Esophagus squamous epithelium (tissue), 5 donors: Measurements from ENCODE around the gene UNC93A. TPM values are rescaled to one million over a fixed set of nuclear protein-coding genes. Genes with fewer than 3 reads are reported as not detected.
"Not testable (repeated sequence)": the region's sequence is repeated elsewhere in the genome, so short reads cannot be mapped to it uniquely, and the experiment has no call there.

Experiments used
- DNase-seq: peaks from one replicate; lab custom pipeline; 2025; lab: John Stamatoyannopoulos, UW
- H3K27ac ChIP-seq, 4 donors: fragments of 200-600 bp; sonication (generic); one replicate each; pipeline ENCODE4 v1.5.1; 2016 to 2019; ENCODE audit warnings: mild to moderate bottlenecking in 1 of 4
- H3K27me3 ChIP-seq, 4 donors: fragments of 200-600 bp; sonication (generic); 1 replicate in 3 of 4; 2 replicates in 1 of 4; pipeline versions ENCODE4 v1.5.1 to v1.6.0; 2017 to 2021; ENCODE audit warnings: antibody characterized with exemption in 1 of 4
- H3K36me3 ChIP-seq, 3 donors: fragments of 200-600 bp; sonication (generic); one replicate each; pipeline ENCODE4 v1.5.1; 2016 to 2019
- H3K4me1 ChIP-seq, 3 donors: fragments of 200-600 bp; sonication (generic); one replicate each; pipeline ENCODE4 v1.5.1; 2017 to 2019
- H3K4me3 ChIP-seq, 4 donors: fragments of 200-600 bp; sonication (generic); 1 replicate in 3 of 4; 2 replicates in 1 of 4; pipeline ENCODE4 v1.5.1; 2016 to 2019; ENCODE audit warnings: mild to moderate bottlenecking in 2 of 4, moderate library complexity in 1 of 4
- H3K9me3 ChIP-seq, 3 donors: fragments of 200-600 bp; sonication (generic); one replicate each; pipeline ENCODE4 v1.5.1; 2016 to 2019
- POLR2A ChIP-seq, 4 donors: fragments of 450-650 bp; IDR thresholded peaks; one replicate each; pipeline ENCODE4 v1.6.1; 2017; ENCODE audit warnings: antibody characterized with exemption in 4 of 4, mild to moderate bottlenecking in 4 of 4, moderate library complexity in 3 of 4
- WGBS, 2 donors: methylation state at CpG; one replicate each; pipeline ENCODE4 v1.1.5; 2018; 5-methylcytosine and 5-hydroxymethylcytosine counted together
- intact Hi-C: fragments of 100-400 bp; cut with DNase I; formaldehyde crosslinking; loops from one replicate; pipeline ENCODE4 v1.15.0; 2022
- total RNA-seq, 4 donors: library from RNA; depleted of rRNA; stranded (reverse); fragments of >200 nt; gene quantifications; one replicate each; pipeline ENCODE4 v1.1.0, GENCODE V29; 2016
- TF ChIP-seq, protein P1 (sequence below), 6 experiments: fragments of 450-650 bp in 4 of 6; fragments of 200-600 bp in 2 of 6; sonication (generic) in 2 of 6; IDR thresholded peaks; one replicate each; pipeline ENCODE4 v1.5.1; 2016 to 2019; ENCODE audit warnings: antibody characterized with exemption in 6 of 6, mild to moderate bottlenecking in 4 of 6, moderate library complexity in 4 of 6
- donor health status: DM: yes; HTN: yes; CAD: no.

UNC93A gene
- total RNA-seq, 4 donors from 2014 or later = 0.76 to 5.2 (median 0.93) TPM

DNA sequence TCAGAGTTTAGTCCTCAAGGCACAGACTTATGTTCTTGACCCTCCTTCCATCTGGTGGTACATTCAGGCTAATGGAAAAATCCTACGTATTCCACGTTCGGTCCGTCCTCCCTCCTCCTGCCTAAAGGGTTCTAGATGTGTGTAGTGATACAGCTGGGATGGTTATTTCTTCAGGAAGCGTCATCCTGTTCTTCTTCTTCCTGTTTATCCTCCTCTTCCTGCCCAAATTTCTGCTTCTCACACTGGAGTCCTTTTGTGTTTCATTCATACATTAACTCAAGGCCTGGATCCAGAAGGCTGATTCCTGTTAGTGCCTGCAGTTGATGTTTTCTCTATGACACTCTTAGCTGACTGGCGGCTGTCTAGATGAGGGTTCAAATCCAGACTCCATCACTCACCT is 16.8 kb upstream of the UNC93A start:
- DNase-seq = no peak
- Histone ChIP-seq H3K4me3 (no peak overlapping the region), H3K27ac (peak overlapping the region in 1 of 4 donors; percentile 74)

DNA sequence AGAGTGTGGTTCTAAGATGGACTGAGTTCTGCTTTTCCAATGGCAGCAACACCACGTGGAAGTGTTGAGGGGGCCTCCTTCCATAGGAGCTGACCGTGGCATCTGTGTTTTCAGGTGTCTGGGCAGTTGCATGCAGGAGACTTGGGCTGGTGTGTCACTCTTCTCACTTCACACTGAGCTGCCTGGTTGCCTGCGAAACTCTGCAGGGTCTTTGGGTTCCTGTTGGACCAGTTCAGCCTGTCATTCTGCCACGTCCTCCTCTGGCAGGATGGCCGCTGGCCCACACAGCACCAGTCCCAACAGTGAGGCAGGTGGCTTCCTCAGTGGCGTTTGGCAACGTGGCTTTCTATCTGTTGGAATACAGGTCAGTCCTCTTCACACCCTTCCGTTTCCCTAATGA is 16.1 kb upstream of the UNC93A start:
- DNase-seq = no peak
- TF ChIP-seq POLR2A (IDR thresholded peaks at IDR 0.05) = no peak
- peak overlapping the region in 2 of 4 donors; percentile 2 to 74 for H3K27ac ChIP-seq
- intact Hi-C loops = no loop called here
- no peaks in the 10 kb centered on the region for H3K36me3 ChIP-seq
- H3K9me3 ChIP-seq = no peaks in the 10 kb centered on the region
- H3K4me1 ChIP-seq = peaks cover 0 to 28% (median 0%) of the 10 kb centered on the region in 3 donors
- no peak overlapping the region for H3K4me3 ChIP-seq
- H3K27me3 ChIP-seq = peaks cover 0 to 14% (median 0%) of the 10 kb centered on the region in 4 donors
- WGBS, 2 donors = 72 to 73% methylated on average over 3 to 5 of the region's 8 CpGs

More for the DNA sequence above, 16.8 kb upstream of the UNC93A start:
- H3K9me3 ChIP-seq = no peaks in the 10 kb centered on the region
- intact Hi-C loops = no loop called here
- H3K4me1 ChIP-seq = peaks cover 0 to 28% (median 0%) of the 10 kb centered on the region in 3 donors
- H3K36me3 ChIP-seq = no peaks in the 10 kb centered on the region
- peaks cover 0 to 14% (median 0%) of the 10 kb centered on the region in 4 donors for H3K27me3 ChIP-seq
- WGBS, 2 donors = 82 to 87% methylated on average over 6 of the region's 6 CpGs
- no peak for TF ChIP-seq POLR2A (IDR thresholded peaks at IDR 0.05)
- TF ChIP-seq, protein P1, sequence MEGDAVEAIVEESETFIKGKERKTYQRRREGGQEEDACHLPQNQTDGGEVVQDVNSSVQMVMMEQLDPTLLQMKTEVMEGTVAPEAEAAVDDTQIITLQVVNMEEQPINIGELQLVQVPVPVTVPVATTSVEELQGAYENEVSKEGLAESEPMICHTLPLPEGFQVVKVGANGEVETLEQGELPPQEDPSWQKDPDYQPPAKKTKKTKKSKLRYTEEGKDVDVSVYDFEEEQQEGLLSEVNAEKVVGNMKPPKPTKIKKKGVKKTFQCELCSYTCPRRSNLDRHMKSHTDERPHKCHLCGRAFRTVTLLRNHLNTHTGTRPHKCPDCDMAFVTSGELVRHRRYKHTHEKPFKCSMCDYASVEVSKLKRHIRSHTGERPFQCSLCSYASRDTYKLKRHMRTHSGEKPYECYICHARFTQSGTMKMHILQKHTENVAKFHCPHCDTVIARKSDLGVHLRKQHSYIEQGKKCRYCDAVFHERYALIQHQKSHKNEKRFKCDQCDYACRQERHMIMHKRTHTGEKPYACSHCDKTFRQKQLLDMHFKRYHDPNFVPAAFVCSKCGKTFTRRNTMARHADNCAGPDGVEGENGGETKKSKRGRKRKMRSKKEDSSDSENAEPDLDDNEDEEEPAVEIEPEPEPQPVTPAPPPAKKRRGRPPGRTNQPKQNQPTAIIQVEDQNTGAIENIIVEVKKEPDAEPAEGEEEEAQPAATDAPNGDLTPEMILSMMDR (IDR thresholded peaks at IDR 0.05) = no peak

DNA sequence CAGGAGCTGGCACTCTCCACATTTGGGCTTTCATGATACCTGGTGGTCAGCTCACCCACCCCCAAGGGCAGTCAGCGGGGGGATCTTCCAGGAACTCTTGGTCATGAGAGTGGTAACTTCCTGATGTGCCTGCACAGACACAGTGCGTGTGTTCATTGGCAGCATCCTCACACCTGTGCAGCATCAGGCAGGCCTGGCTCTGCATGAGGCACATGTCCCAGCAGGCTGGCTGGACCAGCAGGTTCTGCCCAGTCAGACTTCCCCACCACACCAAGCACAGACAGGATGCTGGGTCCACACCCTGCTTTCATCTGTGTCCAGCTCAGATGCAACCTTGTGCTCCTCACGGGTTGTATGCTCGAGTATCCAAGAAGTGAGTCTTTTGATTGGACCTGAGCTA is 15.7 kb upstream of the UNC93A start:
- intact Hi-C loops = no loop called here
- H3K4me1 ChIP-seq = peaks cover 0 to 26% (median 0%) of the 10 kb centered on the region in 3 donors
- H3K27ac ChIP-seq = peak overlapping the region in 2 of 4 donors; percentile 2 to 74
- H3K4me3 ChIP-seq = no peak overlapping the region
- H3K27me3 ChIP-seq = peaks cover 0 to 14% (median 0%) of the 10 kb centered on the region in 4 donors
- no peaks in the 10 kb centered on the region for H3K36me3 ChIP-seq
- TF ChIP-seq, protein P1 (IDR thresholded peaks at IDR 0.05) = no peak
- no peak for TF ChIP-seq POLR2A (IDR thresholded peaks at IDR 0.05)
- 66% methylated on average over 2 of the region's 4 CpGs; no CpG with 5 or more reads in 1 of the 2 donors for WGBS, 2 donors
- no peak for DNase-seq
- H3K9me3 ChIP-seq = no peaks in the 10 kb centered on the region

DNA sequence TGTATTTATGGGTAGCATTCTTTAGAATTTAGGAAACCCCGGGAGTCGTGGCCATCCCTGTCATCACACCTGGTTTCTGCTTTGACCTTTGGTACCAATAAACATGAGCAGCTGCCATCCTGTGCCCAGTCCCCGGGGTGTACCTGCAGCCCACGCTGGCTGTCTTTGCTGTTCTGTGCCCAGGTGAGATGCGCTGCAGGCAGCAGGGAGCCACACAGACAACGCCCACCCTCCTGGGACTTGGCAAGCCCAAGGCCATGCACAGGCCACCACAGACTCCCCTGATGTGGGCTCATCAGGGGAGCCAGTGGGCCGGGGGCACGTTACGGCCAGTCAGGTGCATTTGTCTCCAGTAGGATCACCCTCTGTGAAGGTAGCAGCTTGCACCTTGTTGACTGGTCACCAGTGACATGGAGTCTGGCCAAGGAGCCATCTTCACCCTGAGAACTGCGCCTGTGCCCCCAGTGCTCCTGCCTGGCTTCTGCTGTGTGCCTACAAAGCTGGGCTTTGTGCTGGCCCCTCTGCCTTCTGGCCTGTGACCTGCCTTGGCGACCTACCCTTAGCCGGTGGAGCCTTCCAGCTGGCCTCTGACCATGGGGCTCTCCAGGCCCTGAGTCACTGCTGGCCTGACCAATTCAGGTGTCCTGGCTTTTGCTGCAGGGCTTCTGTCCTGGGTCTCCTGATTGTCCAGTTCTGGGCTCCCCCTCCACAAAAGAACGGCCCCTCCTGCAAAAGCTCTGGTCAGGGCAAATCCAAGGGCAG is 14.2 kb upstream of the UNC93A start:
- Histone ChIP-seq H3K27me3 (peaks cover 0 to 14% (median 0%) of the 10 kb centered on the region in 4 donors), H3K4me3 (no peak overlapping the region), H3K36me3 (no peaks in the 10 kb centered on the region), H3K4me1 (peaks cover 0 to 15% (median 0%) of the 10 kb centered on the region in 3 donors), H3K27ac (no peak overlapping the region), H3K9me3 (no peaks in the 10 kb centered on the region)
- WGBS, 2 donors = 80 to 83% methylated on average over 3 to 9 of the region's 13 CpGs
- no peak for DNase-seq
- TF ChIP-seq, protein P1 (IDR thresholded peaks at IDR 0.05) = no peak
- no peak for TF ChIP-seq POLR2A (IDR thresholded peaks at IDR 0.05)
- intact Hi-C loops = no loop called here

DNA sequence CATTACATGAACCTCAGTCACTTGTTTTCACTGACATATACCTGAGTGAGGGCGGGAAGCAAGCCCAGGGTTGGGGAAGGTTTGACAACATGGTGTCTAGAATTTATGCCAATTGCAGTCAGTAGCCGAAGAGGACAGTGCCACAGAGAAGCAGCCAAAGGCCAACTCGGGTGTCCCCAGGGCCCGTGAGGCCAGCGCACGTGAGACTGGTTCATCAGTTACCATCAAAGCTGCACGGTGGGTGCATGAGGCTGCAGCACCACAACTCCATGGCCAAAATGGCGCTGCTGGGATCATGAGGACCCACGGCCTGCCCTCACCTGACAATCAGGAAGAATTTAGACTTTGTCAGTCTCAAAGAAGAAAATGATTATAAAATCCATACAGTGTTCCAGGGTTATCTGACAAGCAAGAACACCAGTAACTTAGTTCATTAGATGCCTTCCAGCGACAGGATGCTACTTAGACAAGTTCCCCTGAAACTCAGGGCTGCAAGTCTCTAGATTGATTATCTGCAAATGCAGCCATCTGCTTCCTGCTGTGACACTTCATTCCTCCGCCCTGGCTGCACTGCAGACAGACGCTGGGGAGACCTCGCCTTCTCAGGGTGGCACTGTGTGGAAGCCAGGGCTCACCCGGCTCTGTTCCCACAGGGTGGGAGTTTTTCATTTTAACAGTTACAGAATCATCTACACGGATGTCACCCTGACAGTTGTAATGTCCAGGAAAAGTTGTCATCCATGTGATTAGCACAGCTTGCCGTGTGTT is 12.8 kb upstream of the UNC93A start:
- Histone ChIP-seq H3K4me1 (peaks cover 0 to 15% (median 0%) of the 10 kb centered on the region in 3 donors), H3K27me3 (peaks cover 0 to 14% (median 0%) of the 10 kb centered on the region in 4 donors)
- DNase-seq, H3K4me3 ChIP-seq, H3K36me3 ChIP-seq, intact Hi-C loops, H3K9me3 ChIP-seq, H3K27ac ChIP-seq: not testable (repeated sequence)
- 76 to 83% methylated on average over 11 of the region's 16 CpGs for WGBS, 2 donors
